GM19328 (cell line): ENCODE data around the gene BRINP3.

Source experiments
- ATAC-seq: cut with Tn5 transposase; IDR thresholded peaks from one replicate; pipeline ENCODE4 v1.9.1; 2021; ENCODE audit warnings: mild to moderate bottlenecking, moderate library complexity; ENCODE audit not compliant: unreplicated experiment

BRINP3 gene

DNA sequence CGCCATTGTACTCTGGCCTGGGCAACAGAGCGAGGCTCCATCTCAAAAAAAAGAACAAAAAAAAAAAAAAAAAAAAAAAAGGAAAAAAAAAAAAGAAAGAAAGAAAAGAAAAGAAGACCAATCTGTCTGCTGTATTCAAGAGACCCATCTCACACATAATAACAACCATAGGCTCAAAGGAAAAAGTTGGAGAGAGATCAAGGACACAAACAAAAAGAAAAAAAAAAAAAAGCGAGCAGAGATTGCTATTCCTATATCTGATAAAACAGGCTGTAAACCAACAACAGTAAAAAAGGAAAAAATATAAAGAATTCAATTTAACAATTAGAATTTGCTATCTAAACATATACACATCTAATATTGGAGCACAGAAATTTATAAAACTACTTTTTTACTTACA lies 150.4 kb downstream of the BRINP3 start:
- no peak for ATAC-seq

GRCh38 chr1:190323530-190323929 lies 154.1 kb downstream of the BRINP3 start:
- ATAC-seq: no peak

GRCh38 chr1:190322274-190322673 lies 155.4 kb downstream of the BRINP3 start:
- no peak for ATAC-seq

GRCh38 chr1:190320952-190321351 lies 156.7 kb downstream of the BRINP3 start:
- ATAC-seq: no peak

DNA sequence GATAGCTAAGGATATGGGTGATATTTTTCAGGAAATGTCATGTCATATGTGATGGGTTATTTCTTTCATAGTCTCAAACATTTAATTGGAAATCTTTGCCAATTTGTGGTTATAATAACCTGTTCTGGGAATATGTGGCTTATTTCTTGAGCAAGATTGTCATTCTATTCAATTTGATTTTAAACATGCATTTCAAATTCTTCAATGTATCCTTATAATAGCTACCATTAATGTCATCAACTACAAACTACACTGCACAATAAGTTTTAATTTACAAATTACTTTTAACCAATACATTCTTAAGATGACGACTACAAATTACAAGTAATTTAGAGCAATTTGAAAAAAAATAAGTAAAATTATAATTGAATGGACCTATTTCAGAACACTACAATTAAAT lies 164.9 kb downstream of the BRINP3 start:
- no peak for ATAC-seq

- no peak for ATAC-seq
Measured at GRCh38 chr1:190303501-190303900, 174.2 kb downstream of the BRINP3 start.

DNA sequence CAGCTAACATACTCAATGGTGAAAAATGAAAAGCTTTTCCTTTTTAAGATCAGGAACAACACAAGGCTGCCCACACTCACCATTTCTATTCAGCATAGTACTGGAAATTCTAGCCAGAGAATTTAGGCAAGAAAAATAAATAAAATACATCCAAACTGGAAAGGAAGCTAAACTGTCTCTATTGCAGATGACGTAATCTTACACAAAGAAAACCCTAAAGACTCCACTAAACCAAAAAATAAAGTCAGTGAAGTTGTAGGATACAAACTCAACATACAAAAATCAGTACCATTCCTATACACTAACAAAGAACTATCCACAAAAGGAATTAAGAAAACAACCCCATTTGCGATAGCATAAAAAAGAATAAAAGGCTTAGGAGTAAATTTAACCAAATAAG lies 181.2 kb downstream of the BRINP3 start:
- ATAC-seq: no peak

- no peak for ATAC-seq
Measured at GRCh38 chr1:190289897-190290296, 187.8 kb downstream of the BRINP3 start.

DNA sequence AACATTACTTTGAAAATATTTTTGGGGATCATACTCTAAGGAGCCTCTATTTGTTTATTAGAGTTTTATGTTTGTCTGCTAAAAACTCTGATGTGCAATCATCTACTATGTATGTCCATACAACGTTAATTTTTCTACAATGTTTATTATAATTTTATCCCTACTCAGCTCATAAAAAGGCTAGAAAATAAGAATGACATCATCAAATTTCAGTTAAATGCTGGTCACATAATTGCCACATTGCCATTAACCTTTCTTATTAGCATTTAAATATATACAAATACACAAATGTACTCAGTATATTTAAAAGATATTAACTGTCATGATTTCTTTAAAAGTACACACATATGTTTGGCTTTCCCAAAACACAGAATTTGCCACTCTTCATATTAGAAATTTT lies 191.6 kb downstream of the BRINP3 start:
- ATAC-seq: no peak

- no peak for ATAC-seq
Measured at GRCh38 chr1:190277107-190277506, 200.6 kb downstream of the BRINP3 start.

DNA sequence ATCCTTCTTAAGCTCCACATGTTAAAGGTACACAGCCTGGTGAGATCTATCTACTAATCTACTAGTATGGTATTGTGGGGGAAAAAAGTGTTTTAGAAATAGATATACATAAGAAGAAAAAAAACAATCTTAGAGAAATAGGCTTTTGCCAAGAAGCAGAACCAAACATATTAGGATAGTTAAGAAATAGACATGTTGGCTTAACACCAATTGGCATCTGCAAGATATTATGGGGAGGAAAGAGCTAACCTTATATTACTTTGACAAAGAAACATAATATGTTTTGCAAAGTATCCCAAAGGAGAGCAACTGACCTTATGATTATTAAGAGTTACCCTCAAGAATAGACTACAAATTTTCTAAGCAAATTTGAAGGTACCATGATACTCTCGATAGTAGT lies 202.9 kb downstream of the BRINP3 start:
- no peak for ATAC-seq

- ATAC-seq: no peak
Measured at GRCh38 chr1:190273161-190273560, 204.5 kb downstream of the BRINP3 start.

- ATAC-seq: no peak
Measured at GRCh38 chr1:190262538-190262937, 215.1 kb downstream of the BRINP3 start.

GRCh38 chr1:190259424-190259823 lies 218.2 kb downstream of the BRINP3 start:
- ATAC-seq: no peak

DNA sequence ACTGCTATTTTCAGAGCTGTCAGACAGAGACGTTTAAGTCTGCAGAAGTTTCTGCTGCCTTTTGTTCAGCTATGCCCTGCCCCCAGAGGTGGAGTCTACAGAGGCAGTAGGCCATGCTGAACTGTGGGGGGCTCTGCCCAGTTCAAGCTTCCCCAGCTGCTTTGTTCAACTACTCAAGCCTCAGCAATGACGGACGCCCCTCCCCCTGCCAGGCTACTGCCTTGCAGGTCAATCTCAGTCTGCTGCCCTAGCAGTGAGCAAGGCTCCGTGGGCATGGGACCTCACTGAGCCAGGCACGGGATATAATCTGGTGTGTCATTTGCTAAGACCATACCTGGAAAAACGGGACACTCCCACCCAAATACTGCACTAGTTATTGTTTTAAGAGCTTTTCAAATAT lies 219.7 kb downstream of the BRINP3 start:
- no peak for ATAC-seq

- ATAC-seq: no peak
Measured at GRCh38 chr1:190252046-190252445, 225.6 kb downstream of the BRINP3 start.

GRCh38 chr1:190250368-190250767 lies 227.3 kb downstream of the BRINP3 start:
- ATAC-seq: no peak

DNA sequence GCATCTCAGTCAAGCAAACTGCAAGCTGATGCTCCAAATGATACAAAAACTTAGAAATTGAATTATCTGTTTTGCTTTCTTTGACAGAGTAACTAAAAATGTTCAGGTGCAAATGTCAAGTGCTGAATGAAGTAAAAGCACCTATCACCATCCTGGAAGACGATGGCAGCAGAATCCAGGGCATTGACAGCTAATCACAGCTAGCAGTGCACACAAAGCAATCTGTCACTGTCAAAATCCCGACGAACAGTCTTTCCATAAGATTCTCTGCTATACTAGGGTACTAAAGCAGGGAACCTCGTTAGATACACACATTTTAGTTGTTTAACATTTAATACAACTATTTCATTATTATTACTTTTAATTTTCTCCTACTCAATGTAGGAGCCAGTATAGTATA lies 233.3 kb downstream of the BRINP3 start:
- no peak for ATAC-seq

DNA sequence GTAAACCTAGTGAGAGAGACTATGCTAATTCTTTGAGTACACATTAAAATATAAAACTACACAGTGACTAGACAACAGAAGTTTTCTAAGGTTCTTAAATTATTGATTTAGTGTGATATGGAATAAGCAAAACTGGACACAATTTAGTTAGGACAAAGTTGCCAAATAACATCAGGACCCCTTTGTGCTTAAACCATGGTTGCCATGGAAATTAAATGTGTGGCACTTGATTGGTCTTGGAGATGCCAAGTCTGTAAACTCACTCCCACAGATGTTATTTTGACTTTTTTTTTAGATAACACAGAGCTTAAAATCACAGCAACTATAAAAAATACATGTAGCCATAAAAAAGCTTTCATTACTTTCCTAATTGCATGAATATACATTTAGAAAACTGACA lies 234.6 kb downstream of the BRINP3 start:
- ATAC-seq: no peak

DNA sequence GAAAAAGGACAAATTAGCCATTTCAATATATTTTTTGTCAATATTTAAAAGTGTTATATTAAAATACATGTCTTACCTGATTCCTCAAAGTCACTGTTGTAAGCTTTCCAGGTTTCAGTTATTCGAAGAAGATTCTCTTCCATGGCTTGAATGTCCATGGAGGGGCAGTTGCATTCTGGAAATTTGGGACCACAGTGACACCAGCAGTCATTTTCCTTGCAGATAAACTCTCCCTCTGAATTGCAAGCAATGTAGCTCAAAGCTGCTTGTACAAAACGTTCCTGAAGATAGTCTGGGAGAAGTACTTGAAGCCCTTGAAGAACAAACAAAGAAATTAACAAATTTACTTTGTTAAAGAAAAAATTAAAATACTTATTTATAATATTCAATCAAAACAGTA lies 251.7 kb downstream of the BRINP3 start:
- no peak for ATAC-seq

DNA sequence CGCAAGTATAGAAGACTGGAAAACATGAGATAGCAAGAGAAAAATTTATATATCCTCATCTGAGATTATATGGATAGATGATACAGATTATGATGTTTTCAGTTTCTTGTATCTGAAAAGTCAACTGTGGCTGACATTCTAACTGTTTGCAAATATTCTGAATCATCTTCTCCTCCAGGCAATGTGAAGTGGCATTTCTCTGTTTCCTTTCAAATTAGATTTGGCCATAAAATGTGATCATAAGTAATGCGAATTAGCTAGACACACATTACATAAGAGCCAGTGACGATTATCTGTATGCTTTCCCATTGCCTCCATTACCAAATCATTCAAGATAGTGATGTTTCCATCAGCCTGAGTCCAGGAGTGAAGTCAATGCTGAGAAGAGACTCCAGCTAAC lies 265.2 kb downstream of the BRINP3 start:
- ATAC-seq: no peak

DNA sequence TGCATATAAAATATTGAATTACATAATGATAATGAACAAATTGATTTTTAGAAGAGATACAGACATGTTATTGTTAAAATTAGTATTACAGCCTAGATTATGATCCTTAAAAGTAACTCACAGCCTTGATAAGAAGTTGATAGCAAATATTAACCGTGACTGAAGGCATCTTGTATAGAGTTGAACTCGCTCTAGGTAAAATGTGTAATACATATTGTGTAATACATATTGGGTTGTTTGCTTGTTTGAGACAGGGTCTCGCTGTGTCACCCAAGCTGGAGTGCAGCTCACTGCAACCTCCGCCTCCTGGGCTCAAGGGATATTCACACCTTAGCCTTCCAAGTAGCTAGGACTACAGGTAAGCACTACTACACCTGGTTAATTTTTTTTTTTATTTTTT lies 269.9 kb downstream of the BRINP3 start:
- ATAC-seq: no peak

DNA sequence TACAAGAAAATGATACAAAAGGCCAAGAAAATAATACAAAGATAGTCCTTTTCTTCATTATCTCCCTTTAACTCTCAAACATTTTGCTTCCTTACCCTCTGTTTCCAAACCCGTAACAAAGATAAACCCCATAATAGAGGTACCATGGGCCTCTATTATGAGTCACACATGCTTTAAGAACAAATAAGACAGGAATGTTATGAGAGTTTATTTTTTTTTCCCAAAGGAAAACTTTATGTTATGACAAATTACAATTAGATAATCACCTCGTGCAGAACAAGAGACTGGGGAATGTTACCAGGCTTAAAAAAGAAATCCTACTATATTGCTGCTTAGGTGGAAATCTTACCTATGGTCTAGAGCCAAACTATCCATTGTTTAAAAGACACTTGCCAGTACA lies 272.0 kb downstream of the BRINP3 start:
- ATAC-seq: no peak

DNA sequence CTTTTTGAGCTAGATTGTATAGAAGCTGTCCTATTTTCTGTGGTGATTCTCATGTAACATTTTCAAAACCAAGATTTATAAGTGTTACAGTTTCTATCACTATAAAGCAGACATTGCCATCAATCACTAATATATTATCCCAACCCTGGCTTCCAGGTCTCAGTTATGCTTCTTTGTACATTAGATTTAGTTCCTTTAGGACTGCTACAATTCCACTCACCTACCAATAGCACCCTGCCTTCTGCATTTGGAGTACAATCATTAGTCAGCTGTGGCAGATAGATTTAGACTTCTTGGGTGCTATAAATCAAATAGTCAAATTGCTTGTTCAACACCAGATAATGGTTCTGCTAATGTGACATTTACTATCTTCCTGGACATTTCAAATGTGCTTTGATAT lies 281.6 kb downstream of the BRINP3 start:
- no peak for ATAC-seq
